GM12875 (cell line): ENCODE measurements around the gene NHLH2.

Experiments
- H3K4me3 ChIP-seq: one replicate; pipeline ENCODE4 v1.5.1; 2011; ENCODE audit warnings: low read depth, low read length, control low read depth
- CTCF ChIP-seq: IDR thresholded peaks from 2 replicates; pipeline ENCODE4 v1.5.1; 2011; ENCODE audit warnings: low read depth, mild to moderate bottlenecking, control low read depth, inconsistent platforms, low read length, moderate library complexity, borderline replicate concordance; ENCODE audit not compliant: insufficient read depth

Gene NHLH2

GRCh38 chr1:115838431-115839028 lies 2.4 kb downstream of the NHLH2 start:
- no peak for TF ChIP-seq CTCF
- no peak overlapping the region for H3K4me3 ChIP-seq

GRCh38 chr1:115837740-115838421 lies 3.0 kb downstream of the NHLH2 start:
- no peak for TF ChIP-seq CTCF
- H3K4me3 ChIP-seq = no peak overlapping the region

- TF ChIP-seq CTCF = no peak
- H3K4me3 ChIP-seq = no peak overlapping the region
Measured at GRCh38 chr1:115837341-115837739, 3.6 kb downstream of the NHLH2 start.

- H3K4me3 ChIP-seq = no peak overlapping the region
- no peak for TF ChIP-seq CTCF
Measured at GRCh38 chr1:115833856-115834255, 7.1 kb downstream of the NHLH2 start.

- no peak for TF ChIP-seq CTCF
- no peak overlapping the region for H3K4me3 ChIP-seq
Measured at GRCh38 chr1:115832651-115833050, 8.3 kb downstream of the NHLH2 start.

- no peak for TF ChIP-seq CTCF
- H3K4me3 ChIP-seq = no peak overlapping the region
Measured at GRCh38 chr1:115830963-115831362, 10.0 kb downstream of the NHLH2 start.

- H3K4me3 ChIP-seq = no peak overlapping the region
- TF ChIP-seq CTCF = no peak
Measured at GRCh38 chr1:115829947-115830346, 11.0 kb downstream of the NHLH2 start.
